Testis (tissue), 3 donors: ENCODE measurements around the gene DNALI1. TPM values are rescaled to one million over a fixed set of nuclear protein-coding genes. Genes with fewer than 3 reads are reported as not detected.

ENCODE experiments used
- DNase-seq: peaks from one replicate; pipeline ENCODE4 v3.0.0-alpha.2; 2019
- H3K27ac ChIP-seq, 2 donors: fragments of 200-600 bp; sonication (generic); one replicate each; pipeline ENCODE4 v1.5.1; 2019
- H3K27me3 ChIP-seq: fragments of 200-600 bp; sonication (generic); one replicate; pipeline ENCODE4 v1.5.1; 2019
- H3K36me3 ChIP-seq: fragments of 200-600 bp; sonication (generic); one replicate; pipeline ENCODE4 v1.5.1; 2017; ENCODE audit warnings: low read depth; ENCODE audit errors: missing control alignments
- H3K4me1 ChIP-seq: fragments of 200-600 bp; sonication (generic); one replicate; pipeline ENCODE4 v1.5.1; 2019
- H3K4me3 ChIP-seq, 2 donors: fragments of 200-600 bp; sonication (generic); one replicate each; pipeline ENCODE4 v1.5.1; 2017 to 2019
- H3K9me3 ChIP-seq: fragments of 200-600 bp; sonication (generic); one replicate; pipeline ENCODE4 v1.5.1; 2017
- CTCF ChIP-seq, 3 experiments: fragments of 450-650 bp in 2 of 3; fragments of 200-600 bp in 1 of 3; sonication (generic) in 1 of 3; IDR thresholded peaks; one replicate each; pipeline ENCODE4 v1.5.1; 2016 to 2019; ENCODE audit warnings: antibody characterized with exemption in 3 of 3, mild to moderate bottlenecking in 2 of 3, moderate library complexity in 1 of 3
- POLR2A ChIP-seq: fragments of 450-650 bp; IDR thresholded peaks from one replicate; pipeline ENCODE4 v1.6.1; 2017; ENCODE audit warnings: antibody characterized with exemption, mild to moderate bottlenecking, moderate library complexity
- WGBS, 2 donors: methylation state at CpG; one replicate each; pipeline ENCODE4 v1.1.5; 2018; 5-methylcytosine and 5-hydroxymethylcytosine counted together
- intact Hi-C: fragments of 100-400 bp; cut with DNase I; formaldehyde crosslinking; loops from one replicate; pipeline ENCODE4 v1.15.1; 2023; ENCODE audit warnings: low total_unique reads
- polyA plus RNA-seq: library from polyadenylated mRNA; stranded (reverse); fragments of 350-450 nt; fragmentation: Illumina TruSeq; extraction: RNeasy Lipid Tissue Mini Kit (QIAGEN cat#74804); gene quantifications from one replicate; pipeline ENCODE4 v1.2.3, GENCODE V29; 2014; ENCODE audit warnings: low read depth, low replicate concordance; ENCODE audit not compliant: insufficient read depth
- total RNA-seq, 2 donors: library from RNA; depleted of rRNA; stranded (reverse); fragments of >200 nt; gene quantifications; one replicate each; pipeline ENCODE4 v1.2.3, GENCODE V29; 2016

DNALI1 gene
- total and polyA plus RNA-seq, 3 donors from 2014 or later: 50.5 to 216 (median 73.0) TPM

- TF ChIP-seq POLR2A (no peak), CTCF (IDR thresholded peaks at IDR 0.05) (no peak)
- Histone ChIP-seq H3K27me3 (no peaks in the 10 kb centered on the region), H3K36me3 (no peaks in the 10 kb centered on the region), H3K27ac (no peak overlapping the region), H3K9me3 (no peaks in the 10 kb centered on the region), H3K4me3 (no peak overlapping the region), H3K4me1 (peaks cover 3% of the 10 kb centered on the region)
- intact Hi-C loops: no loop called here
- WGBS, 2 donors: 41 to 48% methylated on average over 2 of the region's 2 CpGs
- no peak for DNase-seq
These were observed 52.3 kb downstream of the DNALI1 start for GRCh38 chr1:37609002-37609401.

DNA sequence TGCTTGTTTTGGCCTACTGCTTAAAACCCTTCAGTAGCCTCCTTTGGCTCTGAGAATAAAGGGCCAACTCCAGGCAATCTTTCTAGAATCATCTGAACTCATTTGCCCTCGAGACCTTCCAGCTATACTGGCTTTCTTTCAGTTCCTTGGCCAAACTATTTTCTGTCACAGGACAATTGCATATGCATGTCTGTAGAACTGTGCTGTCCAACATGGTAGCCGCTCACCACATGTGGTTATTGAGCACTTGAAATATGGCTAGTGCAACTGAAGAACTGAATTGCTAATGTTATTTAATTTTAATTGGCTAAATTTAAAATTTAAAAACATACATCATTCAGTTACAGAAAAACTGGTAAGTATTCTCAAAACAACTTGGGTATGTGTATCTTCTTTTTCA is 53.3 kb downstream of the DNALI1 start:
- 87 to 91% methylated on average over 2 of the region's 2 CpGs for WGBS, 2 donors
- peaks cover 3% of the 10 kb centered on the region for H3K4me1 ChIP-seq
- TF ChIP-seq POLR2A: no peak
- no peak for TF ChIP-seq CTCF (IDR thresholded peaks at IDR 0.05)
- DNase-seq: no peak
- intact Hi-C loops: no loop called here
- H3K27me3 ChIP-seq: no peaks in the 10 kb centered on the region
- H3K36me3 ChIP-seq: no peaks in the 10 kb centered on the region
- H3K4me3 ChIP-seq: no peak overlapping the region
- no peak overlapping the region for H3K27ac ChIP-seq
- no peaks in the 10 kb centered on the region for H3K9me3 ChIP-seq

- Histone ChIP-seq H3K36me3 (no peaks in the 10 kb centered on the region), H3K9me3 (no peaks in the 10 kb centered on the region), H3K4me1 (no peaks in the 10 kb centered on the region), H3K27me3 (no peaks in the 10 kb centered on the region), H3K4me3 (no peak overlapping the region), H3K27ac (no peak overlapping the region)
- TF ChIP-seq POLR2A: no peak
- no peak for TF ChIP-seq CTCF (IDR thresholded peaks at IDR 0.05)
- intact Hi-C loops: no loop called here
- WGBS, 2 donors: 69 to 76% methylated on average over 4 of the region's 4 CpGs
- DNase-seq: no peak
These were observed 55.4 kb downstream of the DNALI1 start for GRCh38 chr1:37612186-37612585.

DNA sequence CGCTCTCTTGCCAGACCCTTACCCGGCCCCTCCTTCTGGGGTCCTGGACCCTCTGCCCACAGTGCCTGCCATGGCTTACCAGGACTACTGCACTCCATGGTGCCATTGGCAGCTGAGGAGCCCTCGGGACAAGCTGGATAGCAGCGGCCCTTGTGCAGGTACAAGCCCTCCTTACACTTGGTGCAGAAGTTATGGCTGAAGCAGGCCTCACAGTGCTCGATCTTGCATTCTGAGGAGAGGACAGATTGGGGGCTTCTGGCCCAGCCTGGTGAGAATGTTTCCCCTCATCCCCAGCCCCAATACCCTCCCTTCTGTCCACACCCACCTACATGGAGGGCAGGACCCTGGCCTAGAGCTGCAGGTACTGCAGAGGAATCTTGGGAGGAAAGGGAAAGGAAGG is 57.4 kb downstream of the DNALI1 start:
- Histone ChIP-seq H3K36me3 (no peaks in the 10 kb centered on the region), H3K27me3 (no peaks in the 10 kb centered on the region), H3K4me3 (no peak overlapping the region), H3K9me3 (no peaks in the 10 kb centered on the region), H3K4me1 (no peaks in the 10 kb centered on the region), H3K27ac (no peak overlapping the region)
- intact Hi-C loops: no loop called here
- TF ChIP-seq CTCF (IDR thresholded peaks at IDR 0.05) (no peak), POLR2A (no peak)
- DNase-seq: no peak
- 89 to 92% methylated on average over 5 of the region's 5 CpGs for WGBS, 2 donors

- intact Hi-C loops: no loop called here
- TF ChIP-seq CTCF (IDR thresholded peaks at IDR 0.05) (no peak), POLR2A (no peak)
- Histone ChIP-seq H3K36me3 (no peaks in the 10 kb centered on the region), H3K27me3 (no peaks in the 10 kb centered on the region), H3K4me3 (no peak overlapping the region), H3K4me1 (no peaks in the 10 kb centered on the region), H3K9me3 (no peaks in the 10 kb centered on the region), H3K27ac (no peak overlapping the region)
- DNase-seq: no peak
- 80 to 83% methylated on average over 12 to 14 of the region's 14 CpGs for WGBS, 2 donors
These were observed 59.6 kb downstream of the DNALI1 start for GRCh38 chr1:37616330-37616729.
